GM12875 (cell line): Measurements from ENCODE around the gene CARMIL1.

Source experiments
- H3K4me3 ChIP-seq: one replicate; pipeline ENCODE4 v1.5.1; 2011; ENCODE audit warnings: low read depth, low read length, control low read depth
- CTCF ChIP-seq: IDR thresholded peaks from 2 replicates; pipeline ENCODE4 v1.5.1; 2011; ENCODE audit warnings: low read depth, mild to moderate bottlenecking, control low read depth, inconsistent platforms, low read length, moderate library complexity, borderline replicate concordance; ENCODE audit not compliant: insufficient read depth

The CARMIL1 gene

GRCh38 chr6:25413207-25413905 lies 134.2 kb downstream of the CARMIL1 start:
- no peak overlapping the region for H3K4me3 ChIP-seq
- no peak for TF ChIP-seq CTCF

- TF ChIP-seq CTCF, result no peak
Measured at GRCh38 chr6:25414168-25414567, 135.0 kb downstream of the CARMIL1 start.

GRCh38 chr6:25414755-25415154 lies 135.6 kb downstream of the CARMIL1 start:
- no peak for TF ChIP-seq CTCF
- no peak overlapping the region for H3K4me3 ChIP-seq

More at GRCh38 chr6:25414168-25414567, 135.0 kb downstream of the CARMIL1 start:
- H3K4me3 ChIP-seq, result no peak overlapping the region

GRCh38 chr6:25415274-25415673 lies 136.1 kb downstream of the CARMIL1 start:
- no peak overlapping the region for H3K4me3 ChIP-seq
- TF ChIP-seq CTCF, result no peak

- TF ChIP-seq CTCF, result no peak
- no peak overlapping the region for H3K4me3 ChIP-seq
Measured at GRCh38 chr6:25415701-25416100, 136.5 kb downstream of the CARMIL1 start.

- no peak overlapping the region for H3K4me3 ChIP-seq
- no peak for TF ChIP-seq CTCF
Measured at GRCh38 chr6:25417046-25417605, 138.0 kb downstream of the CARMIL1 start.

- H3K4me3 ChIP-seq, result no peak overlapping the region
- no peak for TF ChIP-seq CTCF
Measured at GRCh38 chr6:25418454-25419052, 139.4 kb downstream of the CARMIL1 start.
